Measurements from ENCODE around the gene ANKRD13A. TPM values are rescaled to one million over a fixed set of nuclear protein-coding genes. Genes with fewer than 3 reads are reported as not detected.
"Not testable (repeated sequence)": the region's sequence is repeated elsewhere in the genome, so short reads cannot be mapped to it uniquely, and the experiment has no call there.

Gene ANKRD13A
- total RNA-seq, 1 donor from 2014 or later = 36.9 TPM

GRCh38 chr12:110077800-110078199 lies 78.6 kb downstream of the ANKRD13A start:
- peaks cover 2% of the 10 kb centered on the region for H3K27me3 ChIP-seq (ENCODE audit: control insufficient read depth, insufficient read depth, low read length)
- no peak overlapping the region for H3K4me3 ChIP-seq (ENCODE audit: low read depth, low read length)
- no peaks in the 10 kb centered on the region for H3K36me3 ChIP-seq (ENCODE audit: control insufficient read depth, insufficient read depth, low read length)
- no peak for DNase-seq (ENCODE audit: low read depth)
- FAIRE-seq = no peak
- TF ChIP-seq, protein P1, sequence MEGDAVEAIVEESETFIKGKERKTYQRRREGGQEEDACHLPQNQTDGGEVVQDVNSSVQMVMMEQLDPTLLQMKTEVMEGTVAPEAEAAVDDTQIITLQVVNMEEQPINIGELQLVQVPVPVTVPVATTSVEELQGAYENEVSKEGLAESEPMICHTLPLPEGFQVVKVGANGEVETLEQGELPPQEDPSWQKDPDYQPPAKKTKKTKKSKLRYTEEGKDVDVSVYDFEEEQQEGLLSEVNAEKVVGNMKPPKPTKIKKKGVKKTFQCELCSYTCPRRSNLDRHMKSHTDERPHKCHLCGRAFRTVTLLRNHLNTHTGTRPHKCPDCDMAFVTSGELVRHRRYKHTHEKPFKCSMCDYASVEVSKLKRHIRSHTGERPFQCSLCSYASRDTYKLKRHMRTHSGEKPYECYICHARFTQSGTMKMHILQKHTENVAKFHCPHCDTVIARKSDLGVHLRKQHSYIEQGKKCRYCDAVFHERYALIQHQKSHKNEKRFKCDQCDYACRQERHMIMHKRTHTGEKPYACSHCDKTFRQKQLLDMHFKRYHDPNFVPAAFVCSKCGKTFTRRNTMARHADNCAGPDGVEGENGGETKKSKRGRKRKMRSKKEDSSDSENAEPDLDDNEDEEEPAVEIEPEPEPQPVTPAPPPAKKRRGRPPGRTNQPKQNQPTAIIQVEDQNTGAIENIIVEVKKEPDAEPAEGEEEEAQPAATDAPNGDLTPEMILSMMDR (IDR thresholded peaks at IDR 0.05; ENCODE audit: insufficient read depth, low read length, severe bottlenecking) = no peak

DNA sequence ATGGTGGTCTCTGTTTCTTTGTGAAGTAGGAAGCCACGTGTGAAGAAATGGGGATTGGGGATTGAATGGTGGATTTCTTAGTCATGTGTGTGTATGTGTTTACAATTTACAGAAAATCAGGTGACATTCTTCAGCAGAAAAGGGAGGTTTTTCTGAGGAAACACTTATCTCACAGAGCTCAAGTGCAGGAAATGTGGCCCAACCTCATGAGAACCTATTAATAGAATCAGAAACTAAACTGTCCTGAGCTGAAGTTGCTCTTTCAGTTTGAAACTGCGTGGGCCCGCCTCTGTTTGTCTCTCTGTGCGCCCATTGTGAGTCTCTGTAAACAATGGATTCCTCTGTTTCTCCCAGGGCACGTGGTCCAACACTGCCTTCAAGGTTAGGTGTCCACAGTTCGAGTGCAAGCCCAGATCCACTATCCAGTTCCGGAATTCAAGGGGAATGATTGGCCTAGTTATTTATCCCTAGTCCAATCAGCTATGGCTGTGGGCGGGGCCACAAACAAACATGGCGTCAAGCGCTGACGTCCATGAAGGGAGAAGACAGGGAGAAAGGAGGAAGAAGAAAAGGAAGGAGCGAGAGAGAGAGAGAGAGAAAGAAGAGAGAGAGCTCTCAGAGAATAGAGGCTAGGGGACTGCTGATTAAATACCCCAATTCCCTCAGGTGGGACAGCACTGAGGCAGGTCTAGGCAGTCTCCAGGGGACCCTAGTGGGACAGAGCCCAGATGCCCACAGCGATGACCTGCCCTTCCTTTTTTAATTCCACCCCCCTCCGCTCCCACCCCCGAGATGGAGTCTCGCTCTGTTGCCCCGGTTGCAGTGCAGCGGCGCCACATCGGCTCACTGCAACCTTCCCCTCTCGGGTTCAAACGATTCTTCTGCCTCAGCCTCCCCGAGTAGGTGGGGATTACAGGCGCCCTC lies 80.5 kb downstream of the ANKRD13A start:
- Histone ChIP-seq H3K36me3 (ENCODE audit: control insufficient read depth, insufficient read depth, low read length) (no peaks in the 10 kb centered on the region), H3K4me3 (ENCODE audit: low read depth, low read length) (no peak overlapping the region), H3K27me3 (ENCODE audit: control insufficient read depth, insufficient read depth, low read length) (no peaks in the 10 kb centered on the region)
- DNase-seq (ENCODE audit: low read depth) = no peak
- FAIRE-seq = no peak
- TF ChIP-seq, protein P1 (IDR thresholded peaks at IDR 0.05; ENCODE audit: insufficient read depth, low read length, severe bottlenecking) = no peak

DNA sequence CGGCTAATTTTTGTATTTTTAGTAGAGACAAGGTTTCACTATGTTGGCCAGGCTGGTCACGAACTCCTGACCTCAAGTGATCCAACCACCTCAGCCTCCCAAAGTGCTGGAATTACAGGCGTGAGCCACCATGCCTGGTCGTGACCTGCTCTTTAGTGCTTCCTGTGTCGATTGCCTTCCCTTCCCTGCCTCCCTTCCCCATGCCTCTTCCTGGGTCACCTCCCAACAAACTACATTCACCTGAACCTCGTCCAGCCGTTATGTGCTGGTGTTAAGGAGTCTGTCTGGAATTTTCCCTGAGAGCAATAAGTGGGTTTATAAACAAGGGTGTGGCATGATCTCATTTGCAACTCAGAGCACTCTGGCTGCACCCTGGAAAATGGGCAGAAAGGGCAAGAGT lies 81.2 kb downstream of the ANKRD13A start:
- H3K27me3 ChIP-seq (ENCODE audit: control insufficient read depth, insufficient read depth, low read length) = no peaks in the 10 kb centered on the region
- FAIRE-seq = no peak
- no peak for DNase-seq (ENCODE audit: low read depth)
- H3K4me3 ChIP-seq (ENCODE audit: low read depth, low read length) = no peak overlapping the region
- H3K36me3 ChIP-seq (ENCODE audit: control insufficient read depth, insufficient read depth, low read length) = no peaks in the 10 kb centered on the region
- TF ChIP-seq, protein P1 (IDR thresholded peaks at IDR 0.05; ENCODE audit: insufficient read depth, low read length, severe bottlenecking) = no peak

DNA sequence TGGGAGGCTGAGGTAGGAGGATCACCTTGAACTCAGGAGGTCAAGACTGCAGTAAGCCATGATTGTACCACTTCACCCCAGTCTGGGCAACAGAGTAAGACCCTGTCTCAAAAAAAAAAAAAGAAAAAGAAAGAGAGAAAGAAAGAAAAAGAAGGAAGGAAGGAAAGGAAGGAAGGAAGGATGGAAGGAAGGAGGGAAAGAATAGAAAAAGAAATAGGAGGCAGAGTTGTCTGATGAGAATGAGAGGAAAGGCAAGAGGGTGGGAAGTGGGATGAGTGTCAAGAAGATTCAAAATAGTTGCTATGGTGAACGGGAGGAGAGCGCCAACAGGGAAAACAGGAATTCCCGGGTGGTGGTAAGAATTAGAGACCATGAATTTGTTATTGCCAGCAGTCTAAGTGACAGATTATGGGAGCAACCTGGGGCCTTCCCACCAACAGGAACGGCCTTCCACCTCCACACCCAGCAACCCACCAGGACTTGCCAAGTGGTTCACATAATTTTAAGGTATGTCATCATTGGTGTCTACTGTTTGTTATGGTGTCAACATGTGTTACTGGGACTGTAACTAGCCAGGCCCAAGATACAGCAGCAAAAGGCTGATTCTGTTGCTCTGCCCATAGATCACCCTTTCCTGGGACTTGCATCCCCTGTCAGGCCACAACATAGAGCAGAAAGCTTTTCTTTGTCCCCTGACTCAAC lies 85.2 kb downstream of the ANKRD13A start:
- no peaks in the 10 kb centered on the region for H3K36me3 ChIP-seq (ENCODE audit: control insufficient read depth, insufficient read depth, low read length)
- no peaks in the 10 kb centered on the region for H3K27me3 ChIP-seq (ENCODE audit: control insufficient read depth, insufficient read depth, low read length)
- TF ChIP-seq, protein P1 (IDR thresholded peaks at IDR 0.05; ENCODE audit: insufficient read depth, low read length, severe bottlenecking) = no peak
- DNase-seq (ENCODE audit: low read depth) = no peak
- H3K4me3 ChIP-seq (ENCODE audit: low read depth, low read length) = no peak overlapping the region
- FAIRE-seq = no peak

- DNase-seq (ENCODE audit: low read depth); H3K36me3 ChIP-seq (ENCODE audit: control insufficient read depth, insufficient read depth, low read length); H3K4me3 ChIP-seq (ENCODE audit: low read depth, low read length); H3K27me3 ChIP-seq (ENCODE audit: control insufficient read depth, insufficient read depth, low read length); FAIRE-seq: not testable (repeated sequence)
Measured at GRCh38 chr12:110088216-110088615, 89.0 kb downstream of the ANKRD13A start.

DNA sequence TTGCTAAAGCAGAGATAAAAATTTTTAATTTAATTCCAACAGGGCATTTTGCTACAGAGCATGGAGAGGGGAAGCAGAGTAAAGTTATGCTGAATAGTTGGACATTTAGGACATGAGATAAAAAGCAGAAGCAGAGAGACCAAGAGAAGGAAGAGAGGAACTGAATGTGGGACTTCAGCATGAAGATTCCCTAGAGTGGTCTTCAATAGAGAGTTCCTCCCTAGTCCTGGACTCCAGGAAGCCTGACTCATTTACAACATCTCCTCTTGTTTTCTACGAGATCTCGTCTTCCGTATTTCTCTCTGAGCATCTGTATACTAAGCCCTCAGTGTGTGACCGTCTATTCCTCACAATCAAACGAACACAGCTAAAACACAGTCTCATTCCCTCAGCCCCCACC lies 89.7 kb downstream of the ANKRD13A start:
- H3K4me3 ChIP-seq (ENCODE audit: low read depth, low read length) = no peak overlapping the region
- DNase-seq (ENCODE audit: low read depth) (no peak), FAIRE-seq (no peak)
- TF ChIP-seq, protein P1 (IDR thresholded peaks at IDR 0.05; ENCODE audit: insufficient read depth, low read length, severe bottlenecking) = no peak
- H3K27me3 ChIP-seq (ENCODE audit: control insufficient read depth, insufficient read depth, low read length) = no peaks in the 10 kb centered on the region
- H3K36me3 ChIP-seq (ENCODE audit: control insufficient read depth, insufficient read depth, low read length) = no peaks in the 10 kb centered on the region
